Mucosa of rectum (tissue), 2 donors: ENCODE data around the gene XRCC5.

Experiments
- H3K27ac ChIP-seq, 2 donors: one replicate each; pipeline ENCODE4 v1.7.0; 2013; ENCODE audit warnings: inconsistent platforms in 2 of 2, low read depth in 2 of 2, low read length in 2 of 2
- H3K27me3 ChIP-seq, 2 donors: one replicate each; pipeline ENCODE4 v1.7.0; 2013; ENCODE audit warnings: low read length in 2 of 2; ENCODE audit not compliant: control insufficient read depth in 2 of 2, insufficient read depth in 2 of 2
- H3K36me3 ChIP-seq, 2 donors: one replicate each; pipeline ENCODE4 v1.7.0; 2013; ENCODE audit warnings: low read length in 2 of 2; ENCODE audit not compliant: control insufficient read depth in 2 of 2, insufficient read depth in 2 of 2
- H3K4me1 ChIP-seq, 2 donors: one replicate each; pipeline ENCODE4 v1.7.0; 2013; ENCODE audit warnings: low read length in 2 of 2, mild to moderate bottlenecking in 1 of 2; ENCODE audit not compliant: control insufficient read depth in 2 of 2, insufficient read depth in 2 of 2
- H3K4me3 ChIP-seq, 2 donors: one replicate each; pipeline ENCODE4 v1.7.0; 2013; ENCODE audit warnings: low read length in 2 of 2
- H3K9ac ChIP-seq, 2 donors: one replicate each; pipeline ENCODE4 v1.7.0; 2013; ENCODE audit warnings: low read length in 2 of 2, low read depth in 1 of 2, mild to moderate bottlenecking in 1 of 2
- H3K9me3 ChIP-seq, 2 donors: one replicate each; pipeline ENCODE4 v1.7.0; 2013; ENCODE audit warnings: low read length in 2 of 2; ENCODE audit not compliant: control insufficient read depth in 2 of 2
- donor health status: healthy.
- donor health status: Normal muscosa, but diverticular disease.

The XRCC5 gene

GRCh38 chr2:216149741-216150140, 40.6 kb downstream of the XRCC5 start:
- Histone ChIP-seq H3K27ac (no peak overlapping the region), H3K4me1 (no peaks in the 10 kb centered on the region), H3K9me3 (no peaks in the 10 kb centered on the region), H3K9ac (no peak overlapping the region), H3K4me3 (no peak overlapping the region), H3K27me3 (no peaks in the 10 kb centered on the region), H3K36me3 (peaks cover 74 to 79% of the 10 kb centered on the region in 2 donors)

- H3K27ac ChIP-seq: no peak overlapping the region
- H3K36me3 ChIP-seq: peaks cover 77 to 81% of the 10 kb centered on the region in 2 donors
- H3K4me3 ChIP-seq: no peak overlapping the region
- no peaks in the 10 kb centered on the region for H3K27me3 ChIP-seq
- no peak overlapping the region for H3K9ac ChIP-seq
- no peaks in the 10 kb centered on the region for H3K9me3 ChIP-seq
- no peaks in the 10 kb centered on the region for H3K4me1 ChIP-seq
Measured at GRCh38 chr2:216151313-216152025, 42.3 kb downstream of the XRCC5 start.

DNA sequence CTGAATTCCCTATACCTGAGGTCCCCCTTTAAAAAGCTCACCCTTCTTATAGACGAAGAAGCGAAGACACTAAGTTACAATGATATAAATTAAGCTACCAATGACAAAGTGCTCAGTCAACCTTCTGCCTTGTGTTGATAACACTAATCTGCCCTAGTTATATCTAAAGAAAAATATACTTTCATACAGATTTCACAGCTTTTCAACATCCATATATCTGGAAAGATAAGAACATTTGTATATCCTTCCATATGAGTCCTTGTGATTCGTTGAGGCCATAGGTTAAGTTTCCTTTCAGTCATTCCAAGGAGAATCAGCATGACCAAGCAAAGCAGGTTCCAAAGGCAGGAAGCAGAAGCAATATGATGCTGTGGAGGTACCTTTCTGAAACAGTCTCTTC, 46.8 kb downstream of the XRCC5 start:
- H3K9me3 ChIP-seq: no peaks in the 10 kb centered on the region
- no peak overlapping the region for H3K27ac ChIP-seq
- peaks cover 70 to 71% of the 10 kb centered on the region in 2 donors for H3K36me3 ChIP-seq
- H3K4me1 ChIP-seq: no peaks in the 10 kb centered on the region
- no peaks in the 10 kb centered on the region for H3K27me3 ChIP-seq
- H3K4me3 ChIP-seq: no peak overlapping the region
- H3K9ac ChIP-seq: no peak overlapping the region

DNA sequence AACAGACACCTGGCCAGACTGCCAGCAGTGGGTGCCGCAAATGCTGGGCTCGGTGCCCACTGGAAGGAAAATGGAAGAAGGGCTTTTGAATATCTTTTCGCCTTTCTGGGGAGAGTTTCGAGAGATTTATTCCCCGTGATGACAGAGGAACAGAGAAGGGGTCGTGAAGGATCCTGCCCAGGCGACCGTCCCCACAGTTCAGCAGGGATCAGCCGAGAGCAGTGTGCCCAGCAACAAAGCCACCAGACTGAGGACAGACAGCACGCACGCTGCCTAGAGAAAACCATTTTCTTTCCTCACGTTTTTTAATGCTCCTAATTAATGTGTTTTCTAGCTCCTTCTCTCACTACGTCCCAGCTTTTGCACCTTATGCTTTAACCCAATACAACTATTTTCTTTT, 47.7 kb downstream of the XRCC5 start:
- Histone ChIP-seq H3K4me1 (no peaks in the 10 kb centered on the region), H3K27me3 (no peaks in the 10 kb centered on the region), H3K27ac (no peak overlapping the region), H3K36me3 (peaks cover 70 to 74% of the 10 kb centered on the region in 2 donors), H3K9me3 (no peaks in the 10 kb centered on the region), H3K9ac (no peak overlapping the region), H3K4me3 (no peak overlapping the region)

GRCh38 chr2:216159144-216159543, 50.0 kb downstream of the XRCC5 start:
- peaks cover 73 to 78% of the 10 kb centered on the region in 2 donors for H3K36me3 ChIP-seq

DNA sequence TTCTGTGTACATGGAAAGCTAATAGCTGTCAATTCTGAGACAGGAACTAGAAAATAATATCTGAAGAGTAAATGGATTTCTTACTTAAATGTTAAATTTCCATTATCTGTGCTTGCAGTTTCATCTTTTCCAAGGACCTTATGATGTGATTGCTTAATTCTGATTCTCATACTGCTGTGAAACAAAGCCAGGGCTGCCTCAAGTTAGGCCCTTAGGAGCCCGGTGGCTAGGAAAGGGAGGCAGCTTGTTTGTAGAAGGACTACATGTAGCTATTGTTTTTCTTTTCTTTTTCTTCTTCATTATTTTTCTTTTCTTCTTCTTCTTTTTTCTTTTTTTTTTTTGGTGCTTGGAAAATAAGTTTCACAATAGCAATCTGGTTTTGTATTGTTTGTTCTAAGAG, 50.5 kb downstream of the XRCC5 start:
- Histone ChIP-seq H3K9me3 (no peaks in the 10 kb centered on the region), H3K27me3 (no peaks in the 10 kb centered on the region), H3K4me1 (no peaks in the 10 kb centered on the region), H3K9ac (no peak overlapping the region), H3K27ac (no peak overlapping the region), H3K36me3 (peaks cover 76 to 79% of the 10 kb centered on the region in 2 donors), H3K4me3 (no peak overlapping the region)

More at GRCh38 chr2:216159144-216159543, 50.0 kb downstream of the XRCC5 start:
- Histone ChIP-seq H3K4me3 (no peak overlapping the region), H3K9ac (no peak overlapping the region), H3K4me1 (no peaks in the 10 kb centered on the region), H3K27me3 (no peaks in the 10 kb centered on the region), H3K27ac (no peak overlapping the region), H3K9me3 (no peaks in the 10 kb centered on the region)

GRCh38 chr2:216160786-216161185, 51.6 kb downstream of the XRCC5 start:
- Histone ChIP-seq H3K9me3 (no peaks in the 10 kb centered on the region), H3K36me3 (peaks cover 74 to 78% of the 10 kb centered on the region in 2 donors), H3K4me1 (no peaks in the 10 kb centered on the region), H3K4me3 (no peak overlapping the region), H3K27me3 (no peaks in the 10 kb centered on the region), H3K9ac (no peak overlapping the region), H3K27ac (no peak overlapping the region)

DNA sequence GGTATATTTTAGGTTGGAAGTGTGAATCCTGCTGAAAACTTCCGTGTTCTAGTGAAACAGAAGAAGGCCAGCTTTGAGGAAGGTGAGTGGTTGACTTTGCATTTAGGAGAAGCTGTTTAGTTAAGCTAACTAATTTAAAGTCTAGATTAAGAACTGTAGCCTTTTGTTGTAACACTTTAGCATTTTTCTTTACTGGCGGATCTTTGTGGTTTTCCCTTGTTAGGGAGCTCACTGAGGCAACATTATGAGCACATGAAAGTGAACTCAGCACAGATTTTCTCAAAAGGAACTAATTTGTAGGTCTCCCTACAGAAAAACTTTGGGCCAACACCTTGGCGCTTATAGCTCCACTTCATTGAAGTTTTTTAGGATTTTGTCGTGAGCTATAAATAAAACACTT, 52.8 kb downstream of the XRCC5 start:
- peaks cover 70 to 72% of the 10 kb centered on the region in 2 donors for H3K36me3 ChIP-seq
- no peak overlapping the region for H3K9ac ChIP-seq

GRCh38 chr2:216163518-216163917, 54.4 kb downstream of the XRCC5 start:
- Histone ChIP-seq H3K9me3 (no peaks in the 10 kb centered on the region), H3K27ac (no peak overlapping the region), H3K4me3 (no peak overlapping the region), H3K9ac (no peak overlapping the region), H3K36me3 (peaks cover 56 to 71% of the 10 kb centered on the region in 2 donors), H3K4me1 (no peaks in the 10 kb centered on the region), H3K27me3 (no peaks in the 10 kb centered on the region)

More for the DNA sequence above, 52.8 kb downstream of the XRCC5 start:
- no peaks in the 10 kb centered on the region for H3K4me1 ChIP-seq
- H3K4me3 ChIP-seq: no peak overlapping the region
- H3K9me3 ChIP-seq: no peaks in the 10 kb centered on the region
- no peak overlapping the region for H3K27ac ChIP-seq
- H3K27me3 ChIP-seq: no peaks in the 10 kb centered on the region

GRCh38 chr2:216164087-216164486, 54.9 kb downstream of the XRCC5 start:
- Histone ChIP-seq H3K27me3 (no peaks in the 10 kb centered on the region), H3K4me1 (no peaks in the 10 kb centered on the region), H3K36me3 (peaks cover 61 to 74% of the 10 kb centered on the region in 2 donors), H3K9me3 (no peaks in the 10 kb centered on the region), H3K4me3 (no peak overlapping the region), H3K27ac (no peak overlapping the region), H3K9ac (no peak overlapping the region)
